GM12801 (cell line): ENCODE measurements around the gene RASAL2.

Experiments used
- TF ChIP-seq, protein P1 (sequence below): IDR thresholded peaks from one replicate; pipeline ENCODE4 v1.5.1; 2011; ENCODE audit warnings: control low read depth; ENCODE audit not compliant: insufficient read length; ENCODE audit errors: extremely low read depth

The RASAL2 gene

DNA sequence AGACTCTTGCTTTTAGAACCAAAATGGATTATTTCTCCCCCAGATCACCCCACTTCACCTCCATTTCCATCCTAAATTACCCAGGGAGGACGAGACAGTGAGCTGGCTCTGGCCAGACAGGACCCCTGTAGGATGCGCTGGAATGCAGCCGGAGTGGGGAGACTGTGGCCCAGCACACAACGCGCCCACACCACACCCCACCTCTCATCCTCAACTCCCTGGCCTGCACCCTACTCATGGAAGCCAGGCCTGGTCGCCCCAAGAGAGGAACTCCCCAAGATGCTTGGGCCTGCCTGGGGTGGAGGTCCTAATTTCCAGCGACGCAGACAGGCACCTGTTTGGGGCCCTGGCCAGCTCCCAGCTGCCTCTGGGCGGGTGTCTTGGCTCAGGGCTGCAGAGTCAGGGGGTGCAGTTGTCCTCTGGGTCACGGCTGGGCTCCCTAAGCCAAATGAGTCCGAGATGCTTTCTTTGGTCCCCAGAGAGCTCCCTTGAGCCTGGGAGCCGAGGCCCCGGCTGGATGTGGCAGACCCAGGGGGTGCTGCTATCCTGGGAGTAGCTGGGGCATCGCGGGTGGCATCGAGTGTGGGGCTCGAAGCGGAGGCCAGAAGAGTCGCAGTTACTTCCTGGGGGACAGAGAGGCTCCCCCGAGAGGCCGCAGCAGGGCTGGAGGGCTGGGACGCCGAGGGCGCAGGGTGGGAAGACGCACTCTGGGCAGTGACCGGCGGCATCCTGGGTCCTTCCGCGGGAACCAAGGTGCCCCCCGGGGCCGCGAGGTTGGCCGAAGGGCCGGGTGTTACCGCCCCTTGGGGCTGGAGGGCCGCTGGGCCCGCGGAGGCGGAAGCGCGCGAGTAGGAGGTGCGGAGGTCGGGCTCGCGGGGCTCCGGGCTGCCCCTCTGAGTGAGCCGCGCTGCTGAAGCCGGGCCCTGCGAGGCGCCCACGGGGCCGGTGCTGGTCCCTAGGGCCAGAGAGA, 392.5 kb downstream of the RASAL2 start:
- TF ChIP-seq, protein P1, sequence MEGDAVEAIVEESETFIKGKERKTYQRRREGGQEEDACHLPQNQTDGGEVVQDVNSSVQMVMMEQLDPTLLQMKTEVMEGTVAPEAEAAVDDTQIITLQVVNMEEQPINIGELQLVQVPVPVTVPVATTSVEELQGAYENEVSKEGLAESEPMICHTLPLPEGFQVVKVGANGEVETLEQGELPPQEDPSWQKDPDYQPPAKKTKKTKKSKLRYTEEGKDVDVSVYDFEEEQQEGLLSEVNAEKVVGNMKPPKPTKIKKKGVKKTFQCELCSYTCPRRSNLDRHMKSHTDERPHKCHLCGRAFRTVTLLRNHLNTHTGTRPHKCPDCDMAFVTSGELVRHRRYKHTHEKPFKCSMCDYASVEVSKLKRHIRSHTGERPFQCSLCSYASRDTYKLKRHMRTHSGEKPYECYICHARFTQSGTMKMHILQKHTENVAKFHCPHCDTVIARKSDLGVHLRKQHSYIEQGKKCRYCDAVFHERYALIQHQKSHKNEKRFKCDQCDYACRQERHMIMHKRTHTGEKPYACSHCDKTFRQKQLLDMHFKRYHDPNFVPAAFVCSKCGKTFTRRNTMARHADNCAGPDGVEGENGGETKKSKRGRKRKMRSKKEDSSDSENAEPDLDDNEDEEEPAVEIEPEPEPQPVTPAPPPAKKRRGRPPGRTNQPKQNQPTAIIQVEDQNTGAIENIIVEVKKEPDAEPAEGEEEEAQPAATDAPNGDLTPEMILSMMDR = no peak

DNA sequence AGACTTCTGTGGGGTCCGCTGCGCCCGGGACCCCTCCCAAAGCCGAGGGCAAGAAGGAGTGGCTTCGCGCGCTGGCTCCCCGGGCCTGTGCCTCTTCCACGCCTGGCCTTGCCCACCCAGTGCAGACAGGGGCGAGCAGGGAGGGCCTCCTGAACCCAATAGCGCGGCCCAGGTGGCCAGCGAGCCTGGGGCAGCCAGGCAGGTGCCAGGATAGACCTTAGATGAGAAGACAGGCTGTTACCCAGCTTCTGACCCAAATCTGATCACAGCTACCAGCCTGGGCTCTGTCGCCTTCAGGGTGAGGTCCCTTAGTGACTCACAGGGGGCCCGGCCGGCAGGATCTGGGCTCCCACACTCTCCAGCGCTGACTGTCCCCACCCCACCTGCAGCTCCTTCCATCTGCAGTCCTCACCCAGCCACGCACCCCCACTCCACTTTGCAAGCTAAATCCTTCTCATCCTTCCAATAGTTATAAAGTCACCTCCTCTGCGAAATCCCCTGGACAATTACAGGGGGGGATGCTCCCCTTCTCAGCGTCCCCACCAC, 393.2 kb downstream of the RASAL2 start:
- TF ChIP-seq, protein P1 = no peak

DNA sequence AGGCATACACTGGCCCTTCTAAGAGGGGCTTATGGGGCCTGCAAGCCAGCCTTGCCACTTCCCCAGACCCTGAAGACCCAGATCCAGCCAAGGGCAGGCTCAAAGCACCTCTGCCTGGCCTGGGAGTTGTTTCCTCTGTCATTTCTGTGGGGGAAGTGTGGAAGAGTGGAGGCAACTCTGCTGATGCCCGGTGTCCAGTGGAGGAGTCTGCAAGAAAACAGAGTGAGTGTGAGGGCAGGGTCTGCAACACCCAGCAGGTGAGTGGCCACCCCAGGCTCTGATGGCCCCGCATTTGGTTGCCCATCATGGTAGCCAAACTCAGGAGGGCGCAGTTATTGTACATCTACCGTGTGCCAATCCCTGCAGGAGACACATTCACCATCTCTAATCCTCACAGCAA, 394.5 kb downstream of the RASAL2 start:
- TF ChIP-seq, protein P1 = no peak

DNA sequence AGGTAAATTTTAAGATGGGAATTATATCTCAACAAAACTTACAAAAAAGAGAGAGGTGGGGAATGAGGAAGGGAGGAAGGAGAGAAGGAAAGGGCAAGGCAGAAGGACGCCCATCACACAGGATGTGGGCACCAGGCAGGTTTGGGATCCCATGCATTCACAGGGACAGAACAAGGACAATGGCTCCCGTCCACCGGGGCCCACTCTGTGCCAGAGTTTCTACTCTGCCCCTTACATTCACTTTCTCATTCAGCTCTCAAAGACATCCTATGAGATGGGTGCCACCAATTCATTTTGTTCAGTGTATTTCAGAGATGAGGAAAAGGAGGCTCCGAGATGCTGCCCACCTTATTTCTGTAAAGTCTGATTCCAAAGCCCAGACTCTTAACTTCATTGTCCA, 395.5 kb downstream of the RASAL2 start:
- TF ChIP-seq, protein P1 = no peak

DNA sequence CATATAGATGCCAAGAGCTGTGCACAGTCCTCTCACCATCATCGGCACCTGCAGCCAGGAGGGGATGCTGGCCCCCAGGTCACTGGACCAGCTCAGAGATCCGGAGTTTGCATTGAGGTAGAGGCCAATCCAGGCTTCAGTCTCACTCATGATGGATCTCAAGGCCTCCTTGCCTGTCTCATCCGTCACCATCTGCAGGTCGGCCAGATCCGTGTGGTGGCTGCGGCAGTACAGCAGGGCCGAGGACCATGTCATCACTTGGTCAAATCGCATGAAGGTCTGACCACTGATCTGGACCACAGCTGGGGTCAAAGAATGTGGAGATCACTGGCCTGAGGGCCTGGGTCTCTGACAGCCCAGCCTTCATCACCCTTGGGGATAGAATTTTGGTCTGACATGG, 396.2 kb downstream of the RASAL2 start:
- TF ChIP-seq, protein P1 = no peak

DNA sequence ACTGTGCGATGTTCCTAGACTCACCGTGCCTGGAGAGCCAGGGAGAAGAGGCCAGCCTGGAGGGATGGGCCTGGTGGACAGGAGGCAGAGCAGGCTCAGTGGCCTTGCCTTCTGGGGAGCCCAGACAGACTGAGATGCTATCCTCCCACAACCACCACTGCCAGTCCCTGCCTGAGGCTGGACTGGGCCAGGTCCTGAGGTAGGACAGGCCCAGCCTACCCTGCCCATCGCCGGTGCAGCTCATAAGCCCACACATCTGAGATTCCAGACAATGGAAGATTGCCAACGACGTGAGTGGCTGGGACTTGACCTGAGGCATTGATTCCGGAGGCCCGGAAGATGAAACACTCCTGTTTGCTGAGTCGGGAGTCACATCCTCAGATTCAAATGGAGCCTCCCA, 397.1 kb downstream of the RASAL2 start:
- TF ChIP-seq, protein P1 = no peak

DNA sequence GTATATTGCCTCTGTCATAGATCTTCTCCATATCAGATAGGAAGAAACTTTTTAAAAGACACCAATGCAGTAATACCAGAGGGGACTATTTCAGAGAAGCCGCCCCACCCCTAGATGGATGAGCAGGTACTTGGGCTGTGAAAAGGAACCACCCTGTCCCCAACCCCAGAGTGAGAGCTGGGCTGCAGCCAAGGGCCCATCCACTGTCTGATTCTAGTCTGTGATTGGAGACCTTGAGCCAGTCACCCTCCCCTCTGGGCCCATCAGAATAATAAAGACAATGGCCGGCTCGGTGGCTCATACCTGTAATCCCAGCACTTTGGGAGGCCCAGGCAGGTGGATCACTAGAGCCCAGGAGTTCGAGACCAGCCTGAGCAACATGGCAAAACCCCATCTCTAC, 397.8 kb downstream of the RASAL2 start:
- TF ChIP-seq, protein P1 = no peak
